Ovary (tissue), 9 donors: ENCODE results near the gene MAPK8IP3. TPM values are rescaled to one million over a fixed set of nuclear protein-coding genes. Genes with fewer than 3 reads are reported as not detected.

Source experiments
- DNase-seq, 5 donors: peaks; one replicate each; pipeline ENCODE4 v3.0.0-alpha.2; 2019 to 2020
- H3K27ac ChIP-seq, 2 donors: fragments of 200-600 bp; one replicate each; pipeline versions ENCODE4 v1.5.1 to v1.8.0; 2019 to 2022
- H3K27me3 ChIP-seq: fragments of 200-600 bp; one replicate; pipeline ENCODE4 v1.8.0; 2022
- H3K36me3 ChIP-seq: fragments of 200-600 bp; sonication (generic); one replicate; pipeline ENCODE4 v1.5.1; 2019
- H3K4me1 ChIP-seq: one replicate; pipeline ENCODE4 v1.8.1; 2013; ENCODE audit warnings: mild to moderate bottlenecking, moderate library complexity; ENCODE audit not compliant: insufficient read depth
- H3K4me3 ChIP-seq: fragments of 200-600 bp; sonication (generic); one replicate; pipeline ENCODE4 v1.5.1; 2017
- H3K9me3 ChIP-seq, 2 donors: fragments of 200-600 bp in 1 of 2; sonication (generic) in 1 of 2; one replicate each; pipeline versions ENCODE4 v1.5.1 to v1.8.1; 2013 to 2019; ENCODE audit warnings: mild to moderate bottlenecking in 1 of 2, moderate library complexity in 1 of 2
- CTCF ChIP-seq, 3 donors: fragments of 450-650 bp in 2 of 3; fragments of 200-600 bp in 1 of 3; IDR thresholded peaks; one replicate each; pipeline versions ENCODE4 v1.5.1 to v1.8.0; 2016 to 2022; ENCODE audit warnings: antibody characterized with exemption in 3 of 3, mild to moderate bottlenecking in 1 of 3
- EP300 ChIP-seq: sonication (generic); formaldehyde crosslinking; IDR thresholded peaks from one replicate; pipeline ENCODE4 v1.6.1; 2017; ENCODE audit warnings: antibody characterized with exemption
- POLR2A ChIP-seq: fragments of 450-650 bp; IDR thresholded peaks from one replicate; pipeline ENCODE4 v1.6.1; 2017; ENCODE audit warnings: antibody characterized with exemption, mild to moderate bottlenecking, moderate library complexity
- WGBS, 3 donors: extraction: QIAGEN DNeasy Blood & Tissue Kit in 1 of 3; methylation state at CpG; one replicate each; pipeline versions ENCODE4 v1.1.5 to v1.1.7; 2013 to 2017; 5-methylcytosine and 5-hydroxymethylcytosine counted together
- intact Hi-C, 4 donors: fragments of 100-400 bp; cut with DNase I; formaldehyde crosslinking; loops; one replicate each; pipeline versions ENCODE4 v1.11.0 to v1.15.1; 2022 to 2023
- polyA plus RNA-seq, 2 donors: library from polyadenylated mRNA; stranded (reverse); fragments of 200-250 nt in 1 of 2; fragments of 350-450 nt in 1 of 2; fragmentation: Illumina TruSeq in 1 of 2; extraction: RNeasy Lipid Tissue Mini Kit (QIAGEN cat#74804) in 1 of 2; gene quantifications; one replicate each; pipeline ENCODE4 v1.2.3, GENCODE V29; 2013 to 2014
- total RNA-seq, 7 donors: library from RNA; depleted of rRNA in 2 of 7; stranded (reverse); fragments of >200 nt in 2 of 7; fragmentation: NEBNext Ultra II Directional in 3 of 7; extraction: Animal tissue kit (Norgen Biotek cat#: 25700) in 3 of 7; gene quantifications; one replicate each; pipeline versions ENCODE4 v1.1.0 to v1.2.4, GENCODE V29; 2016 to 2023
- donor health status: DM: no; HTN: no; CAD: no; lungs with moderate emphysema.
- donor health status: DM: no; HTN: no; CAD: no.
- donor health status: Bipolar disorder and iron deficiency.
- donor health status: DM: yes; HTN: yes; CAD: no.
- donor health status: DM: no; HTN: no; CAD: no.
- donor health status: DM: yes; HTN: yes; CAD: no.

The MAPK8IP3 gene
- total and polyA plus RNA-seq, 9 donors: 7.0 to 117 (median 72.3) TPM

GRCh38 chr16:1721372-1721771, 15.4 kb downstream of the MAPK8IP3 start:
- H3K4me3 ChIP-seq: no peak overlapping the region
- H3K27me3 ChIP-seq: no peaks in the 10 kb centered on the region
- WGBS, 3 donors: 90 to 91% (median 90%) methylated on average over 9 of the region's 9 CpGs
- H3K27ac ChIP-seq: no peak overlapping the region
- H3K4me1 ChIP-seq: peaks cover 2% of the 10 kb centered on the region
- H3K36me3 ChIP-seq: no peaks in the 10 kb centered on the region
- no peaks in the 10 kb centered on the region for H3K9me3 ChIP-seq
- intact Hi-C loops: no loop called here
- no peak for TF ChIP-seq EP300
- no peak for TF ChIP-seq POLR2A
- no peak for DNase-seq

GRCh38 chr16:1723450-1724147, 17.6 kb downstream of the MAPK8IP3 start:
- 28 to 43% (median 29%) methylated on average over 6 of the region's 6 CpGs for WGBS, 3 donors
- H3K27me3 ChIP-seq: no peaks in the 10 kb centered on the region
- no peak overlapping the region for H3K27ac ChIP-seq
- no peak overlapping the region for H3K4me3 ChIP-seq
- peaks cover 2% of the 10 kb centered on the region for H3K4me1 ChIP-seq
- DNase-seq: no peak
- H3K36me3 ChIP-seq: no peaks in the 10 kb centered on the region
- no peaks in the 10 kb centered on the region for H3K9me3 ChIP-seq
- no peak for TF ChIP-seq POLR2A
- TF ChIP-seq CTCF (IDR thresholded peaks at IDR 0.05): peak in 1 of 3 donors; percentile 31
- TF ChIP-seq EP300: no peak
- intact Hi-C loops: no loop called here

- no peaks in the 10 kb centered on the region for H3K27me3 ChIP-seq
- H3K4me1 ChIP-seq: peaks cover 2% of the 10 kb centered on the region
- TF ChIP-seq POLR2A: no peak
- no peak for TF ChIP-seq EP300
- no peak for TF ChIP-seq CTCF (IDR thresholded peaks at IDR 0.05)
- H3K9me3 ChIP-seq: no peaks in the 10 kb centered on the region
- 88 to 92% (median 91%) methylated on average over 12 of the region's 12 CpGs for WGBS, 3 donors
- no peak overlapping the region for H3K27ac ChIP-seq
- H3K4me3 ChIP-seq: no peak overlapping the region
- no peaks in the 10 kb centered on the region for H3K36me3 ChIP-seq
- intact Hi-C loops: no loop called here
- DNase-seq: no peak
These were observed 18.5 kb downstream of the MAPK8IP3 start for GRCh38 chr16:1724491-1724890.

GRCh38 chr16:1726661-1727502, 20.9 kb downstream of the MAPK8IP3 start:
- Histone ChIP-seq H3K9me3 (no peaks in the 10 kb centered on the region), H3K4me3 (no peak overlapping the region), H3K27me3 (no peaks in the 10 kb centered on the region), H3K4me1 (peaks cover 1% of the 10 kb centered on the region), H3K36me3 (no peaks in the 10 kb centered on the region), H3K27ac (no peak overlapping the region)
- 91 to 92% (median 91%) methylated on average over 32 of the region's 32 CpGs for WGBS, 3 donors
- TF ChIP-seq CTCF (IDR thresholded peaks at IDR 0.05): no peak
- no peak for TF ChIP-seq POLR2A
- TF ChIP-seq EP300: no peak
- no peak for DNase-seq
- intact Hi-C loops: no loop called here
